ENCODE measurements around the gene ARHGEF3.
"Not testable (repeated sequence)": the region's sequence is repeated elsewhere in the genome, so short reads cannot be mapped to it uniquely, and the experiment has no call there.

The ARHGEF3 gene

DNA sequence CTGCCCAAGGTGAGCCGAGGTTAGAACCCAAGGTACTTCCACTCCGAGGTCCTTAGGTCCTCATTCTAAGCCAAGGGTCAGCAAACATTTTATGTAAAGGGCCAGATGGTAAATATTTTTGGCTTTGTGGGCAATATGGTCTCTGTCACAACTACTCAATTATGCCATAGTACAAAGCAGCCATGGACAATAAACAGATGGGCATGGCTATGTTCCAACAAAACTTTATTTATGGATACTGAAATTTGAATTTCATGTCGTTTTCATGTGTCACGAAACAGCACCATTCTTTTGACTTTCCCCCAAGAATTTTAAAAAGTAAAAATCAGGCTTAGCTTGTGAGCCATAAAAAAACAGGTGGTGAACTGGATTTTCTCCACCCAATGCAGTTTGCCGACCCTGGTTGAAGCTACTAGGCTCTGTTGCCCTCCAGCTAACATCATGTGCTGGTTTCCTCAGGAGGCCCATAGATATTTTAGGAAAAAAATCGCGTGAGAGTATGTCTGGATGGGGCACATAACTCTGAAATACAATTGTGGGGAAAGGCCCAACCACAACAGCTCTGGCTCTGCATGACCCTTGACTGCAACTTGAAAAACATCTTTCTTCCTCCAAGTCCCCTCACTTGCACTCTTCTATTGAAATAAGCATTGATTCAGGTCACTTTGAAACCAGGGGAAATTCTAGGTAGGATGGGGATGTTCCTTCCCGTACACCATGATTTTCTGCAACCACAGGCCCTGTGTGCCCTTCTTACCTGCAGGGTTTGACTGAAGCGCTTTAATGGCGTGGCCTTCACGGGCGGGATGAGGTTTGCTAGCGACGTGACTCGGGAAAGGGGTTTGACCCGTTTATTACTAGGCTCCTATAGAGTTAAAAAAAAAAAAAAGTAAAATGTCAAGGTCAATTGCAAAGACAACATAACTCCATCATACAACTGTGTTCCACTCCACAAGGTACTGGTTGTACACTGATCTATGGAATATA, 28.5 kb downstream of the ARHGEF3 start:
- DNase-seq (ENCODE audit: low read depth), result no peak

DNA sequence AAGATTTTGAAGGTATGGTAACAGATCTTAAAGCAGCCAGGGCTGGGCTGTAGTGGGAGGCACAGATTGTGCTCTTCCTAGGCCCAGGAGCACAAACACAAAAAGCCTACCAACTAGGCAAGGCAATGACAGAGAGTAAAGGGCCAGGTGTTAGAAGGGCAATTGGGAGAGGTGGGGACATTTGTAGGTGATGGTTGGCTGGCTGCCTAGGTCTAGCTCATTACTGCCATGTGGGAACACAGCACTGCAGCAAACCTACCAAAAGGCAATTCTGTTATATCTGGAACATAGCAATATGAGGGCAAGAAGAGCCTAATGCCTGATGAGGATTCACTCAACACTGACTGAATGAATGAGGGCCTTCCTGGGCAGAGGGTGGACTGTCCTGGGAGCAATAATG, 30.4 kb downstream of the ARHGEF3 start:
- DNase-seq (ENCODE audit: low read depth), result no peak

GRCh38 chr3:56769116-56769707, 32.5 kb downstream of the ARHGEF3 start:
- DNase-seq (ENCODE audit: low read depth), result no peak

- DNase-seq (ENCODE audit: low read depth), result no peak
Observed at GRCh38 chr3:56764904-56765547, 36.7 kb downstream of the ARHGEF3 start.

- DNase-seq (ENCODE audit: low read depth), result no peak
Observed at GRCh38 chr3:56764184-56764583, 37.6 kb downstream of the ARHGEF3 start.

DNA sequence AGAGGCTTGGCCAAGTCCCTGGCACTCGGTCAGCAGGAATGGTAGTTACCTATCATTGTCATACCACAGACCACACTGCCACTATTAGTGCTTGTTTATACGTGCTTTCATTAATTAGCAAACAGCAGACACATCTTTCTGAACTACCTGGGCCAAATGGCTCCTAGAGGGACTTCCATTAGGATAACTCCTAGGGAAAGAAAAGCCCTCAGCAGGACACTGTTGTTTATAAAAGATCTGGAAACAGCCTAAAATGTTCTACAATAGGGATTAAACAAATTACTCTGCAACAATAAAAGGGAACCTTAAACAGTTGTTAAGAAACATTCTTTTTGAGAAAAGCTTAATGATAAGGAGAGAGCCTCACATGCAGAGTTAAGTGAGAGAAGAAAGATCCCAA, 38.5 kb downstream of the ARHGEF3 start:
- no peak for DNase-seq (ENCODE audit: low read depth)

DNA sequence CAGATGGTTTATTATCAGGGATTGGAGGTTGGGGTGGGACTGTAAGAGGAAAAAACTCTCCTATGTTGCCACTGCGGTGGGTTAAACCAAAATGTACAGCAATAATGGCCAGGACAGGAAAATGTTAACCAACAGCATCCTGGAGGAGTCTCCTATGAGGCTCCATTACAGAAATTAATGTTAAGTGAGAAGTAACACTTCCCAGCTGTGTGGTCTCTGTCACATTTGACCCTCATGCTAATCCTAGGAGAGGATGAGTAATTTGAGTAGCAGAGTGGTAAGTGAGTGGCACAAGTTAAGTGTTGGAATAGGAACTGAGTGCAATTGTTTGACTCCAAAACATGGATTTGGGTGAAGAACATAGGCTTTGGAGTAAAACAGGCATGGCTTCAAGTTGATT, 39.0 kb downstream of the ARHGEF3 start:
- DNase-seq (ENCODE audit: low read depth), result no peak

- DNase-seq (ENCODE audit: low read depth), result no peak
Observed at GRCh38 chr3:56761887-56762651, 39.7 kb downstream of the ARHGEF3 start.

- no peak for DNase-seq (ENCODE audit: low read depth)
Observed at GRCh38 chr3:56761023-56761422, 40.7 kb downstream of the ARHGEF3 start.

GRCh38 chr3:56759532-56759931, 42.2 kb downstream of the ARHGEF3 start:
- no peak for DNase-seq (ENCODE audit: low read depth)

- no peak for DNase-seq (ENCODE audit: low read depth)
Observed at GRCh38 chr3:56758539-56758981, 43.2 kb downstream of the ARHGEF3 start.

DNA sequence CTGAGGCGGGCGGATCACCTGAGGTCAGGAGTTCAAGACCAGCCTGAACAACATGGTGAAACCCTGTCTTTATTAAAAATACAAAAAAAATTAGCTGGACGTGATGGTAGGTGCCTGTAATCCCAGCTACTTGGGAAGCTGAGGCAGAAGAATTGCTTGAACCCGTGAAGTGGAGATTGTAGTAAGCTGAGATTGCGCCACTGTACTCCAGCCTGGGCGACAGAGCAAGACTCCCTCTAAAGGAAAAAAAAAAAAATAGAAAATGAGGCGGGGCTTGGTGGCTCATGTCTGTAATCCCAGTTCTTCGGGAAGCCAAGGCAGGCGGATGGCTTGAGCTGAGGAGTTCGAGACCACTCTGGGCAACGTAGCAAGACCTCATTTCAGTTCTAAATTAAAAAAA, 43.7 kb downstream of the ARHGEF3 start:
- DNase-seq (ENCODE audit: low read depth), result not testable (repeated sequence)

DNA sequence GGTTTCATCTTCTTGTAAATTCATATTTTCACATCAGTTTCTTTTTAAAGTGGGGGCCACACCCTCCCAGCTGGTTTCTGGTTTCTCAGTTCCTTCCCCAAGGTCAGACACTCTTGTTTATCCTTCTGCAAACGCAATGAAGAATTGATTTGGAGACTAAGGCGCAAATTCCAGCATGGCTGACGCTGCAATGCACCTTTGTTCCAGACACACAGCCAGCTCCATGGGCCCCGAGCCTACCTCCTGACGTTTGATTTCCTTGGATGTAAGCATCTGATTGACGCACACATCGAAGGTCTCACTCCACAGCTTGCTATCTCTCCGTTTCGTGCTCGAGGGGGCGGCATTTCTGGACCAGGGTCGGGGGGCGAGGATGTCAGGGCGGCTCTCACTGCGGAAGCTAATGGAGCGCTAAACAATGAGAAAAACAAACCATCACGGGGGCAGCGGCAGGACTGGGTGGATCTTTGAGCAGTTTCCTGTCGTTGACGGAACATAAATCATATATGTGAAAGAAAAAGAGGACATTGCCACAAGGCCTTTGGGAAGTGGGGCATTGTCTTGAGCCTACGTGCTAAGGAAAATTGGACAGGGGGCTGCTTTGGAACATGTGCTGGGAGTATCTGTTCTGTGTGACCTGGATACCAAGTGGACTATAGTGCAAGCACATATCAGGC, 46.9 kb downstream of the ARHGEF3 start:
- no peak for DNase-seq (ENCODE audit: low read depth)

GRCh38 chr3:56753206-56753820, 48.4 kb downstream of the ARHGEF3 start:
- no peak for DNase-seq (ENCODE audit: low read depth)

DNA sequence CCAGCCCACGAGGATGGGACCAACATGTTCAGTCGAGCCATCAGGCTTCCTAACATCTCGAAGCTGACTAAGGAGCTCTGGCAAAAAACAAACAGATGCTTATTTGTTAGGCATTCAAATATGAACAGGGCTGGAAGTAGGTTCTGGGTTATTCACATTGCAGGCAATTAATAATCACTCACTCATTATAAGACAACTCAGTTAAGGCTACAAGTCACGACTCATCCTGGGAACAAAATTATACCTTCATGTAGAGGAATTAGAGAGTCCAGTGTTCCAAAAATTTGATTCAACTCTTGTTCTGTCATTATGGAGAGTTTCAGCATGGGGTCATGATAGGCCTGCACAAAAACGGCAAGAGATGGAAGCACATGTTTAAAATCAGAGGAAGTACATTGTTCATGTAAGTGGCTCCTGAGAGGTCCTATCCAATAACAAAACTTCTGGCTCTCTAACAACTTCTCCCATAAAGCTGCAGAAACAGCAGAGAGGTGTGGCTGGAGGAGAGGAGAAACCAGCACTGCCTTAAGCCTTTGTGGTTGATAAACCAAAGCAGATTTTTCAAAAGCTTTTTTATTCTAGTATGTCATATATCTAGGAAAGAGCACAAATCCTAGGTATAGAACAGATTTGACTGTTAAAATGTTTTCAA, 50.6 kb downstream of the ARHGEF3 start:
- no peak for DNase-seq (ENCODE audit: low read depth)

GRCh38 chr3:56748663-56749231, 53.0 kb downstream of the ARHGEF3 start:
- DNase-seq (ENCODE audit: low read depth), result no peak

DNA sequence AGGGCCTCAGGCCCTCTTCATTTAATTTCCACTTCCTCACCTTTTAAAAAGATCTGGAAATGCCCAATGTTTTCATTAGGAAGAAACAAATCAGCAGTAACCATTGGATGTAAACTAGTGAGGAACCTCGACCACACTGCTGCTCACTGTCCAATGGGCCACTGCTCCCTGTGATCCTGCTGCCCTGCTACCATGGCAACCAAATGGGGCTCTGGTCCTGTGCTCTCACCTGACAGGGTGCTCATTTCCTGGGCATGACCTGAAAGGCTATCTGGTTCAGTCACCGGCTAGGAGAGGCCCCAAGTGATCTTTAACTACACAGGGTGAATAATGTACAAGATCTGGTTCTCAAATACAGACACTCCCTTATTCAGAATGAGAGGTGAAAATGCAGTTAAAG, 54.6 kb downstream of the ARHGEF3 start:
- no peak for DNase-seq (ENCODE audit: low read depth)

- DNase-seq (ENCODE audit: low read depth), result no peak
Observed at GRCh38 chr3:56744016-56744415, 57.7 kb downstream of the ARHGEF3 start.

GRCh38 chr3:56742887-56743286, 58.9 kb downstream of the ARHGEF3 start:
- DNase-seq (ENCODE audit: low read depth), result no peak

- no peak for DNase-seq (ENCODE audit: low read depth)
Observed at GRCh38 chr3:56739036-56739435, 62.7 kb downstream of the ARHGEF3 start.

Data from activated T-helper 1 cell treated with Interleukin-2 at 50 U/mL for 16 hours (primary cell).